Measurements from ENCODE around the gene EYS.

DNA sequence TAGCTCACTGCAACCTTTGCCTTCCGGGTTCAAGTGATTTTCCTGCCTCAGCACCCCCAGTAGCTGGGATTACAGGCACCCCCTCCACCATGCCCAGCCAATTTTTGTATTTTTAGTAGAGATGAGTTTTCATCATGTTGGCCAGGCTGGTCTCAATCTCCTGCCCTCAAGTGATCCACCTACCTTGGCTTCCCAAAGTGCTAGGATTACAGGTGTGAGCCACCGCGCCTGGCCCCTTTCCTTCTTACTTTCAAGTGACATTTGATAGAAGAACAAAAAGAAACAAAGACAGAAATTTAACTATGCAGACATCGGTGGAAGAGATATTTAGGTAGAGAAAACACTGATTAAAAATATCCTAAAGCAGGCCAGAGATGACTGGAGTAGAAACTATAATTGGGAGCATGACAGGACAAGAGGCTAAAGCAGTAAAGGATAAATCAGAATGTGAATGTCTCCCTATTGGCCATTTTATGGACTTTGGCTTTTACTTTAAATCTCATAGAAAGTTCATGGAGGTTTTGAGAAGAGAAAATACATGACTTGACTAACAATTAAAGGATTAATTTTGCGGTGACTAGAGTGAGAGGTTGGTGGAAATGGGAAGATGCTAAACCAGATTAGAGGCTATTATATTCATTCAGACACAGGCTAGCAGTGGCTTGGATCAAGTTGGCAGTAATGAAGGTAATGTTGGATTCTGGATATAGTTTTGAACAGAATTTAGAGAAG is 2.2 kb upstream of the EYS start:
- TF ChIP-seq POLR2AphosphoS5 (IDR thresholded peaks at IDR 0.05; ENCODE audit: low read depth, low read length) (no peak), TAF1 (IDR thresholded peaks at IDR 0.05; ENCODE audit: borderline replicate concordance, insufficient read depth, low read length) (no peak)
- TF ChIP-seq, protein P1, sequence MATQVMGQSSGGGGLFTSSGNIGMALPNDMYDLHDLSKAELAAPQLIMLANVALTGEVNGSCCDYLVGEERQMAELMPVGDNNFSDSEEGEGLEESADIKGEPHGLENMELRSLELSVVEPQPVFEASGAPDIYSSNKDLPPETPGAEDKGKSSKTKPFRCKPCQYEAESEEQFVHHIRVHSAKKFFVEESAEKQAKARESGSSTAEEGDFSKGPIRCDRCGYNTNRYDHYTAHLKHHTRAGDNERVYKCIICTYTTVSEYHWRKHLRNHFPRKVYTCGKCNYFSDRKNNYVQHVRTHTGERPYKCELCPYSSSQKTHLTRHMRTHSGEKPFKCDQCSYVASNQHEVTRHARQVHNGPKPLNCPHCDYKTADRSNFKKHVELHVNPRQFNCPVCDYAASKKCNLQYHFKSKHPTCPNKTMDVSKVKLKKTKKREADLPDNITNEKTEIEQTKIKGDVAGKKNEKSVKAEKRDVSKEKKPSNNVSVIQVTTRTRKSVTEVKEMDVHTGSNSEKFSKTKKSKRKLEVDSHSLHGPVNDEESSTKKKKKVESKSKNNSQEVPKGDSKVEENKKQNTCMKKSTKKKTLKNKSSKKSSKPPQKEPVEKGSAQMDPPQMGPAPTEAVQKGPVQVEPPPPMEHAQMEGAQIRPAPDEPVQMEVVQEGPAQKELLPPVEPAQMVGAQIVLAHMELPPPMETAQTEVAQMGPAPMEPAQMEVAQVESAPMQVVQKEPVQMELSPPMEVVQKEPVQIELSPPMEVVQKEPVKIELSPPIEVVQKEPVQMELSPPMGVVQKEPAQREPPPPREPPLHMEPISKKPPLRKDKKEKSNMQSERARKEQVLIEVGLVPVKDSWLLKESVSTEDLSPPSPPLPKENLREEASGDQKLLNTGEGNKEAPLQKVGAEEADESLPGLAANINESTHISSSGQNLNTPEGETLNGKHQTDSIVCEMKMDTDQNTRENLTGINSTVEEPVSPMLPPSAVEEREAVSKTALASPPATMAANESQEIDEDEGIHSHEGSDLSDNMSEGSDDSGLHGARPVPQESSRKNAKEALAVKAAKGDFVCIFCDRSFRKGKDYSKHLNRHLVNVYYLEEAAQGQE (IDR thresholded peaks at IDR 0.05; ENCODE audit: insufficient read depth in 1 of 2, low read depth in 2 of 2, low read length in 2 of 2), result no peak
